Activated naive CD8-positive, alpha-beta T cell treated with anti-CD3 and anti-CD28 coated beads for 36 hours (primary cell): Measurements from ENCODE around the gene STAG3. TPM values are rescaled to one million over a fixed set of nuclear protein-coding genes. Genes with fewer than 3 reads are reported as not detected.

Experiments
- DNase-seq: peaks from one replicate; pipeline ENCODE4 v3.0.0; 2021
- H3K27ac Mint-ChIP-seq: one replicate; pipeline ENCODE4 v1.8.0; 2022; ENCODE audit warnings: mild to moderate bottlenecking, moderate library complexity, mixed read lengths
- H3K27me3 Mint-ChIP-seq: one replicate; pipeline ENCODE4 v1.8.0; 2022; ENCODE audit warnings: mild to moderate bottlenecking, mixed read lengths
- H3K36me3 Mint-ChIP-seq: one replicate; pipeline ENCODE4 v1.8.0; 2021; ENCODE audit warnings: mild to moderate bottlenecking, mixed read lengths
- H3K4me1 Mint-ChIP-seq: one replicate; pipeline ENCODE4 v1.8.0; 2021; ENCODE audit warnings: mixed read lengths
- H3K4me3 Mint-ChIP-seq: one replicate; pipeline ENCODE4 v1.8.0; 2022; ENCODE audit warnings: mild to moderate bottlenecking, moderate library complexity, mixed read lengths
- H3K9me3 Mint-ChIP-seq: one replicate; pipeline ENCODE4 v1.8.0; 2022; ENCODE audit warnings: mixed read lengths
- total RNA-seq, 2 experiments: library from RNA; stranded (reverse); gene quantifications; one replicate each; pipeline ENCODE4 v1.2.3, GENCODE V29; 2021

The STAG3 gene
- total RNA-seq, 2 experiments from 2014 or later = 21.1 to 21.4 TPM

DNA sequence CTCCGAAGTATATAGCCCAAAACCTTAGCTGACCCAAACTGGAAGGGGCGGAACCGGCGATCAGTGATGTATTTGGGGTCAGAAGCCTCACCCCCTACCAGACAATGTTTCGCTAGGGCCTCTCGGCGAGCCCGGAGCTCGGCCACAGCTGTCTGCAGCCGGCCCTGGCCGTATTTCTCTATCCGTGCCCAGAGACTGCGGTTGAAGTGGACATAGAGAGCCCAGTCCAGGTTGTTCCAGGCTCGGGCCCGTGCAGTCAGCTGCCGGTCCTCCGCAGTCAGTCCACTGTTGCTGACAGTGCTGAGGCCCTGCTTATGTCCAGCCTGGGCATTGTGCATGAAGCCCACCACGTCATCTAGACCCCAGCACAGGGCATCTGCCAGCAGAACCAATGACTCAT lies 17.7 kb upstream of the STAG3 start:
- H3K9me3 Mint-ChIP-seq = no peaks in the 10 kb centered on the region
- peaks cover 7% of the 10 kb centered on the region for H3K36me3 Mint-ChIP-seq
- no peak for DNase-seq
- peak overlapping the region; percentile 85 for H3K27ac Mint-ChIP-seq
- H3K4me3 Mint-ChIP-seq = no peak overlapping the region
- peaks cover 53% of the 10 kb centered on the region for H3K4me1 Mint-ChIP-seq
- no peaks in the 10 kb centered on the region for H3K27me3 Mint-ChIP-seq

DNA sequence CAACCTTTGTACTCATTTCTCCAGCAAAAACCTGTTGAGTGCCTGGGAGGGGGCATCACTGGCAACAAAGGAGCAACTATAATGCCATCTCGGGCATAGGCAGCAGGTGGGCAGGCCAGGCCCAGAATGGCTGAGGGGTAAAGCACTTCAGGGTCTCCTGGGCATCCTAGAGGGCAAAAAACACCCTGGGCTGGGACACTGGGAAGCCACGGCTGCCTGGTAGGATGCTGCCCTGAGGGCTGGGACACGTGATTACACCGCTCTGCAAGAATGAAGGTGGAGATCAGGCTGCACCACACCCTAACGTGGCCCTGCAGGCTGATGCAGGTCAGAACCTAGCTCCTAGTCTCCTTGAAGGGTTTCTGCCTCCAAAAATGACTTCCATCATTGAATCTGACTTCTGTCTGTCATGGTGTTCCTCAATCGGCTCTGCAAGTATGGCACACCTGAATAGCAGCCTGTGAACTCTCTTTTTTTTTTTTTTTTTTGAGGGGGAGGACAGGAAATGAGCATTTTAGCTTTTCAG lies 14.6 kb upstream of the STAG3 start:
- Mint-ChIP-seq H3K4me1 (peaks cover 55% of the 10 kb centered on the region), H3K9me3 (no peaks in the 10 kb centered on the region), H3K27me3 (no peaks in the 10 kb centered on the region), H3K4me3 (no peak overlapping the region), H3K27ac (peak overlapping the region; percentile 43), H3K36me3 (peaks cover 2% of the 10 kb centered on the region)
- no peak for DNase-seq

DNA sequence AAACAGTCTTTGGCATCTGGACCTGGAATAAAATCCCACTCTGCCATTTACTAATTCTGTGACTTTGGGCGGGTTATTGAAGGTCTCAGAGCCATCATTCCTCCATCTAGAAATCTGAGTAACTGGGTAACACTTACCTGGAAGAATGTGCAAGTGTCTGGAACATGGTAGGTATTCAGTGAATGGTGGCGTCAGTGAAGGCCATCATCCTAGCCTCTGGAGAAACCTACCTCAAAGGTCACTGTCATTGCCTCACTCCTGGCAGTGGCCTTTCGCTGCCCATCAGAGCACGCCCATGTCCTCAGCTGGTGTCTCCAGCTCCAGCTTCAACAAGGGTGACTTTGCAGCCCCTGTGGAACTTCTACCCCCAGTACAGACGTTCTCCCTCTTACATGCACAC lies 13.8 kb upstream of the STAG3 start:
- no peak overlapping the region for H3K4me3 Mint-ChIP-seq
- H3K9me3 Mint-ChIP-seq = no peaks in the 10 kb centered on the region

DNA sequence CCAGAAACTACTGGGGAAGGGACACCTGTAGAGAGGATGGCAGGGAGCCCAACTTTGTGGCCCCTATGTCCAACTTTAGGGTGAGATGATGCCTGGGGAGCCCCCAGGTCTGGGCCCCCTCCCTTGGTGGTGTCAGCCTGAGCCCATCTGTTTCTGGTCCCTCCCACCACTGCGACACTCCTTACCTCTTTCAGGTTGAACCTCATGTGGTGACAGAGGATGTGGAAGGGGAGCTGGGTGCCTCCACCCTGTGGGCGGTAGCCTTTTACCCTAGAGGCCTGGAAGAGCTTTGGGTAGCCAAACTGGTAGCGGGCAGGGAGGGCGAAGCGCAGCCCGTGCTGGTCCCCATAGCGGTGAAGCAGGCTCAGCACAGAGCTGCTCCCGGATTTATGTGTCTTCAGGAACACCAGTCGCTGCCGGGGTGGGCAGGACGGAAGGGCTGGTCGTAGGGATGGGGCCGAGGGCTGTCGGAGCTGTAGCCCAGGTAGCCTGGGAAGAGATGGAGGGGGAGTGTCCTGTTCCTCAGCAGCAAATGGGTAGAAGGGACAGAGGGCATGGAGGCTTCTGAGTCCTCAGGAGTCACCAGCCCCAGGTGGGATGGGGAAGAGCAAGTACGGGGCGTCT lies 11.3 kb upstream of the STAG3 start:
- Mint-ChIP-seq H3K27ac (peak overlapping the region; percentile 70), H3K4me3 (peak overlapping the region; percentile 77), H3K36me3 (peaks cover 6% of the 10 kb centered on the region), H3K27me3 (no peaks in the 10 kb centered on the region), H3K9me3 (no peaks in the 10 kb centered on the region), H3K4me1 (peaks cover 74% of the 10 kb centered on the region)
- DNase-seq = no peak

More for the DNA sequence above, 13.8 kb upstream of the STAG3 start:
- Mint-ChIP-seq H3K4me1 (peaks cover 61% of the 10 kb centered on the region), H3K27ac (peak overlapping the region; percentile 43), H3K27me3 (no peaks in the 10 kb centered on the region), H3K36me3 (peaks cover 2% of the 10 kb centered on the region)
- no peak for DNase-seq

DNA sequence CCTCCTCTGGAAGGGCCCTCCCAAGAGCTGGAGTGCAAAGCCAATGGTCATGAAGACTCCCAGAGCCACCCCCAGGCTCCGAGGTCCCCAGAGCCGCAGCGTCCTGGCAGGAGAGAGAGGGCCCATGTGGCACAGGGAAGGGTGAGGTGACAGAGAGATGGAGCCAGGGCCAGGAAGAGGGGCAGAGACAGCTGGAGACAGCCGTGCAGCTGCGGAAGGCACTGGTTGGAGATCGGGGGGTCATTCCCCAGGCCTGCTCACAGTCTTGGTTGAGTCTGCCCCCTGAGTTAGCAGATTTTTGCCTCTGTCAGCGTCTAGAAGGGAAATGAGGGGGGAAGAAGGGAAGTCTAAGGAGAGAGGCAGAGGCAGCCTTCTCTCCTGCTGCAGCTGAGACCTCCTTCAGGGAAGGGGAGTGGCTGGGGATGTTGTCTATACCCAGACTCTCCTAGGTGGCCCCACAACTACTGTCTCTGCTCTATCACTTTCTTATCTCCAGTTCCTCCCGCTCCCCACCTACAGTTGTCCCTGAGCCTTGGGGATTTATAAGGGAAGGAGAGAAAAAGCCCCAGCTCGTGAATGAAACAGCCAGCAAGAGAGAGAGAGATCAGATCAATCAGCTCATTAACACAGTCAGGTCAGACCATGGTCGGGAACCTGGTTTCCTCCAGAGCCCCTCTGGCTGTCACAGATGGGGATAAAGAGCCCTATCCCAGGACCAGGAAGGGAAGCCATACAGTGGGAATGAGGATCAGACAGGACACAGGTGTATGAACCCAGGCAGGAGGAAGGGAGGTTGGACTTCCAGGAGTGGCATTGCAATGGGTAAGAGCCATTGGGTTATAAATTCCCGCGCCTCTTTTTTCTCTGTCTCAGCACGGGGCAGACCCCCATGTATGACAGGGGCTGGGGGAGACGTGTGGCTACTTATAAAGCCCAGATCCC lies 10.5 kb upstream of the STAG3 start:
- peak overlapping the region; percentile 70 for H3K27ac Mint-ChIP-seq
- H3K27me3 Mint-ChIP-seq = no peaks in the 10 kb centered on the region
- H3K4me1 Mint-ChIP-seq = peaks cover 75% of the 10 kb centered on the region
- peak overlapping the region; percentile 77 for H3K4me3 Mint-ChIP-seq
- peaks cover 6% of the 10 kb centered on the region for H3K36me3 Mint-ChIP-seq
- H3K9me3 Mint-ChIP-seq = no peaks in the 10 kb centered on the region
- no peak for DNase-seq

DNA sequence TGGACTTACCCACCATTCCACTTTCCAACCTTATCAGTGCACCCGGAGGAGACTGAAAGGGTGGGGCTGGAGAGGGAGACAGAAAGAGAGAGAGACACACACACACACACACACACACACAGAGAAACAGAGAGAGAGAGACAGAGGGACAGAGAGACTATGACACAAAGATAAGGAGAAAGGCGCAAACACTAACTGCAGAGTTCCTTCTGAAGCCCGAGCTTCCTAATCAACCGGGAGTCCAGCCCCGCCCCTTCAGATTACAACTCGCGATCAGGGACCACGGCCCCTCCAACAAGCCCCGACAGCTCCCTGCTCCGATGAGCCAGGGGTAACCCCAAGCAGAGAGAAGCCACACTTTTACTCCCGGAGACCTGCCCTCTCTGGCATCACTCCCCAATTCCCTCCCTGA lies 9.8 kb upstream of the STAG3 start:
- Mint-ChIP-seq H3K27me3 (no peaks in the 10 kb centered on the region), H3K9me3 (no peaks in the 10 kb centered on the region), H3K4me3 (peak overlapping the region; percentile 77), H3K4me1 (peaks cover 72% of the 10 kb centered on the region), H3K27ac (peak overlapping the region; percentile 14), H3K36me3 (peaks cover 6% of the 10 kb centered on the region)
- no peak for DNase-seq

DNA sequence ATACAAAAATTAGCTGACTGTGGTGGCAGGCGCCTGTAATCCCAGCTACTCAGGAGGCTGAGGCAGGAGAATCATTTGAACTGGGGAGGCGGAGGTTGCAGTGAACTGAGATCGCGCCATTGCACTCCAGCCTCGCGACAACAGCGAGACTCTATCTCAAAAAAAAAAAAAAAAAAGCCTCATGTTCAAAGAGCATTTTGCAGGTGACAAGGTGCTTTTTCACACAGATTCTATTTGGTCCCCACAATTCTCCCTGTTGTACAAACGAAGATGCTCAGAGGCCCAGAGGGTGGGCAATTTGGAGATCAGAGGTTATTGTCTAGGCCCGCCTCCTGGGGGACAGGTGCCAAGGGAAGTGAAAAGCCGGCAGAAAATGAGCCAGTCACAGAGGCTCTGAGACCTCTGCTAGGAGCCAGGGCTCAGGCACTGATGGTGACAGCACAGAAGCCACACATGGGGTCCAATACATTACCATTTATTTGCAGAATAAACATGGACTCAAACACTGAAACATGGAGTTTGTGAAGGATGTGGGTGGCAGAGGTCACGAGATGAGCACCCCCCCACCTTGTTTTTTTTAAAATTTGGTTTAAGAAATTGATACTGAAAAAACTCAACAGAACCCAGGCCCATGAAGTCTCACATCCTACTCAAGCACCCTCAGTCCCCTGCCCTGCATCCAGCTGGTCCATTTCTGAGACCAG lies 8.4 kb upstream of the STAG3 start:
- no peaks in the 10 kb centered on the region for H3K27me3 Mint-ChIP-seq
- peak overlapping the region; percentile 78 for H3K27ac Mint-ChIP-seq
- H3K4me1 Mint-ChIP-seq = peaks cover 62% of the 10 kb centered on the region
- H3K9me3 Mint-ChIP-seq = no peaks in the 10 kb centered on the region
- no peak for DNase-seq
- peaks cover 8% of the 10 kb centered on the region for H3K36me3 Mint-ChIP-seq
- peak overlapping the region; percentile 77 for H3K4me3 Mint-ChIP-seq

DNA sequence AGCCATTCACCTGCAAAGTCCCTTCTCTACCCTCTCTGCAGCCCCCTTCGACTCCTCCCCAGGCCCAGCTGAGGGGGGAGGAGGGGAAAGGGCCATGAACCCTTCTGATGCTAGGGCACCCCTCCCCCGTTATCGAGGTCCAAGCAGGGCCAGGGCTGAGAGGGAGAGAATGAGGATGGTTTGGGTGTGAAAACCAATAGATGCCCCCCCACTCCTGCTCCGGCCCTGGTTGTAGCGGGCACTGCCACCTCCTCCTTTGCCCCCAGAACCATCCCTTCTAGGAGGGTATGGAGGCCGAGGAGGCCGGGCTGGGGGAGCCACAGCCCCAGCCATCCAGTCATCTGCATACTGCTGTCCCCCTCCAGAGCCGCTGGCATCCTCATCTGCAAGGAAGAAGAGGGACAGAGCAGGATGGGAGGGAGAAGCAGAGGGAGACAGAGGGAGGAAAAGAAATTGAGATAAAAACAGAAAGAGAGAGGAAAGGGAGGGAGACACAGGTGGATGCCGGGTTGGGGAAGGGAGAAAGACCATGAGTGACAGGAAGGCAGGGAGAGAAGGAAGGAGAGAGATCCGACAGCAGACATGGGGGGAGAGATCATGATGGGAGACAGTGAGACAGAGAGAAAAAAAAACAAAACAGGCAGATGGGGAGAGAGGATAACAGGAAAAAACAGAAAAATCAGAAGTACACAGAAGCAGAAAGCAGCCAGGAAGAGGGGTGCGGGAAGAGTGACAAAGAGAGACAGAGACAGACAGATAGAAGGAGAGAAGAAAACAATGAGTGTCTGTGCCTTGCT lies 7.4 kb upstream of the STAG3 start:
- Mint-ChIP-seq H3K9me3 (no peaks in the 10 kb centered on the region), H3K36me3 (peaks cover 7% of the 10 kb centered on the region), H3K4me3 (peak overlapping the region; percentile 50), H3K4me1 (peaks cover 59% of the 10 kb centered on the region), H3K27me3 (no peaks in the 10 kb centered on the region), H3K27ac (peak overlapping the region; percentile 22)
- no peak for DNase-seq

DNA sequence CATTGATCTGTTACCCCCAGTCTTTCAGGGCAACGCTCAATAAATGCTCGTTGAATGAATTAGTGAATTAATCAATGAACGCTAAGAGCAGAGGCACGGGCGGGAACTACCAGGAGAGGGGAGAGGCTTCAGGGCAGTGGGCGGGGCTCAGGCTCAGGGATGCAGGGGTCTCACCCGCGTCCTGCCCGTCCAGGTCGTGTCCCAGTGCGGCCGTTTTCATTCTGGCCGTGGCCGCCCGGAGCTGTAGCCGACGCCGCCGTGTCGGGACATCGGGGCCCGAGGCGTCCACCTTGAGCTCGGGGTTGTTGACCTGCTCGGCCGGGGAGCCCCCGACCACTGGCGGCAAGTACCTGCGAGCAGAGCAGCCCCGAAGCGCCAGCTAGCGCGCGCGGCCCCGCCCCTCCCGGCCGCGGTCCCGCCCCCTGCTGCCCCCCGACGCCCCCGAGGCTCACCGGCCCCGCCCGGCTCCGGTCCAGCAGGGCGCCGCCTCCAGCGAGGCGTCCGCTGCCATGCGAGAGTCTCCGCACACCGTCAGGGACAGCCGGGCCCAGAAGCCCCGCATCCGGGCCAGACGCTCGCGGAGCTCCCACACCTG lies 6.5 kb upstream of the STAG3 start:
- no peaks in the 10 kb centered on the region for H3K9me3 Mint-ChIP-seq
- peak; percentile 59 for DNase-seq
- peaks cover 6% of the 10 kb centered on the region for H3K36me3 Mint-ChIP-seq
- peaks cover 57% of the 10 kb centered on the region for H3K4me1 Mint-ChIP-seq
- peak overlapping the region; percentile 50 for H3K4me3 Mint-ChIP-seq
- no peaks in the 10 kb centered on the region for H3K27me3 Mint-ChIP-seq
- no peak overlapping the region for H3K27ac Mint-ChIP-seq

DNA sequence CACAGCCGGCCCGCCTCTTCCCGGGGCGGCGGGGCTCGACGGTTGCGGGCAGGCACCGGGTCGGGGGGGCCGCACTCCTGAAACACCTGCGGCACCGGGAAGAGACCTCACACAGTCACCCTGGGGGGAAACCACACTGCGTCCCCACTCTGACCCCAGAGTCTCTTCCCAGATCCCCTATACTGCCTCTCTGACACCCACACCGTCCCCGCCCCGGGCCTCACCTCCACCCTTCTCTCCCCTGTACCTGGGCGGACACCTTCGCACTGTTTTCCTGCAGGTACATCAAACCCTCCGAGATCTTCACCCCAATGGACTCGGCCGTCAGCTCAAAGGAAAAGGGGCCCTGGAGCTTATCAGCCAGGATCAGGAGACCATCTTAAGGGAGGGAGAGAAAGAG lies 5.9 kb upstream of the STAG3 start:
- no peak for DNase-seq
- peaks cover 55% of the 10 kb centered on the region for H3K4me1 Mint-ChIP-seq
- H3K36me3 Mint-ChIP-seq = peaks cover 6% of the 10 kb centered on the region
- no peaks in the 10 kb centered on the region for H3K9me3 Mint-ChIP-seq
- peak overlapping the region; percentile 35 for H3K27ac Mint-ChIP-seq
- peak overlapping the region; percentile 72 for H3K4me3 Mint-ChIP-seq
- no peaks in the 10 kb centered on the region for H3K27me3 Mint-ChIP-seq

DNA sequence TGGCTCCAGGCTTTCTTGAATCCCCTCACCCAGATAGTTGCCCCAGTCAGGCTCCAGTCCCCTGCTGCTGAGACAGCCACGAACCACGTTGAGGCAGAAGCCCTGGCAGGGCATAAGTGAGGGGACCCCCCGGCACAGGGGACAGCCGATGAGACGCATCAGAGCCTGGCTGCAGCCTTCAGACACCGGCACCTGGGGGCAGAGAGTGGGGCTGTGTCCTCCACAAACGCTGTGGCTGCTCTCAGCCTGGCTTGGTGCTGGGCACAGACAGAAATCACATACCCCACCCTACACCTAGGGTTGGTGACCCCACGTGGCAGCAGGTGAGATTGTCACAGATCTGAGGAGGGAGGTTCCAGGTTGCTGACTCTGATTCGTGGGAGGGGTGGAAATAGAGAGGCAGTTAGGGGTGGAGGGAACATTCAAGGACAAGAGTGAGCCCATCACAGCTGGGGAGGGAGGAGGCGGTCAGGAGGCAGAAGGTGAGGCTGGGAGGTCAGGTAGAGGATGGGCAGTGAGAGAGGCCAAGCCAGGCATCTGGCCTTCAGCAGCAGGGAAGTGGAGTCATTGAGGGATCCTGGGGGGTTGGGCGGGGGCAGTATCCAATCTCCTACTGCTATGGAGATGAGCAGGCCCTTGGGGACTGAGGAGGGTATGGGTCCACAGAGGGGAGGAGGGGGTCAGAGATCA lies 3.8 kb upstream of the STAG3 start:
- Mint-ChIP-seq H3K36me3 (peaks cover 6% of the 10 kb centered on the region), H3K27me3 (no peaks in the 10 kb centered on the region), H3K4me3 (no peak overlapping the region), H3K9me3 (no peaks in the 10 kb centered on the region), H3K27ac (no peak overlapping the region), H3K4me1 (peaks cover 35% of the 10 kb centered on the region)
- DNase-seq = no peak

DNA sequence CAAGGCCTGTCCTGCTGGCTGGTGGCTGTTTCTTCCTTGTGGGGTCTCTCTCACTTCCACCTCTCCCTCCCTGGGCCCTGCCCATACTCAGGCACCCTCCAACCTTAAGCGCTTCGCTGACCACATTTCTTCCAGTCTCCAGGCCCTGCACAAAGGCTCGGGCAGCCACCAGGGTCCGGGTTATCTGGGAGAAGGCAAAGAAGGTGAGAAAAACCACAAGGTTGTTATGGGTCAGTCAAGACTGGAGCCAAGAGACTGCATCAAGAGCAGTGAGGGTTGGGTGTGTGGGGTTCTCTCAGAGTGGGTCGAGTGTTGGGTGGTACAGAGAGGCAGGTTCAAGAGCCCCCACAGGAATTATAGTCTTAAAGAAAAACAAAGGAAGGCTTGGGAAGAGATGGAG lies 3.1 kb upstream of the STAG3 start:
- Mint-ChIP-seq H3K36me3 (peaks cover 6% of the 10 kb centered on the region), H3K4me3 (no peak overlapping the region), H3K27ac (no peak overlapping the region), H3K27me3 (no peaks in the 10 kb centered on the region), H3K9me3 (no peaks in the 10 kb centered on the region), H3K4me1 (peaks cover 29% of the 10 kb centered on the region)
- no peak for DNase-seq

DNA sequence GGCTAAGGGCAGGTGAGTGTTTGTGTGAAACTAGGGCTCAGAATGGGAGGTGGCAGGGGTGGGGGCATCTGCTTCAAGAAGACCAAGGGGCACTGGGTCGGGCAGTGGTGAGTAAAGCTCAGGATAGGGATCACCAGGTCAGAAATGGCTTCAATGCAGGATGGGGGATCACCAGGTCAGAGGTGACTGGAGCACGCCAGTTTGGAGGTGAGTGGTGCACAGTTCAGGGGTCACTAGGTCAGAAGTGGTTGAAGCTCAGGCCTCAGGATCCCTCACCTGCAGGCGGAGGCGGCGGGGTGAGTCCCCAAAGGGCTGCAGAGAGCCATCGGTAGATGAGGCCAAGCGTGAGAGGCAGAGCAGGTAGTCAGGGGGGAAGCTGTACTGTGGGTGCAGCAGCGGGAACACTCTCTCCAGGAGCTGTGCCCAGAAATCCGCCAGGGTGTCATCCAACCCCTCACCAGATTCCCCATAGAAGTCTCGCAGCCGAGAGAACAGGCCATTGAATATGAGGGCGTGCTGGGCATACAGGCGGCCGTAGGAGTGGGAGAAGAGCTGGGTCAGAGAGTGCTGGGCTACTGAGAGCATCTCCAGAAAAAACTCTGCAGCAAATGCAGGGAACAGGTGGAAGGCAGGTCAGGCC lies 2.3 kb upstream of the STAG3 start:
- Mint-ChIP-seq H3K36me3 (peaks cover 7% of the 10 kb centered on the region), H3K4me1 (peaks cover 26% of the 10 kb centered on the region), H3K9me3 (peaks cover 2% of the 10 kb centered on the region), H3K27me3 (no peaks in the 10 kb centered on the region), H3K4me3 (no peak overlapping the region), H3K27ac (no peak overlapping the region)
- DNase-seq = no peak
